Neural cell (in vitro differentiated cells): ENCODE measurements around the gene TMEM61.

Experiments
- EZH2 ChIP-seq: fragments of 200-600, 300-800 bp; shearing (Covaris generic), sonication (generic); IDR thresholded peaks from 2 replicates; pipeline ENCODE4 v1.6.1; 2014; ENCODE audit warnings: antibody characterized with exemption, low read length, borderline replicate concordance, mild to moderate bottlenecking; ENCODE audit not compliant: insufficient read depth, poor library complexity, severe bottlenecking
- MXI1 ChIP-seq: fragments of 450-650 bp; conservative IDR thresholded peaks from 2 replicates; pipeline ENCODE4 v1.6.1; 2014; ENCODE audit warnings: antibody characterized with exemption, mild to moderate bottlenecking; ENCODE audit not compliant: poor library complexity, severe bottlenecking
- POLR2AphosphoS5 ChIP-seq: IDR thresholded peaks from 2 replicates; pipeline ENCODE4 v1.6.1; 2012
- REST ChIP-seq: IDR thresholded peaks from 2 replicates; pipeline ENCODE4 v1.6.1; 2012; ENCODE audit warnings: borderline replicate concordance
- TAF1 ChIP-seq: IDR thresholded peaks from 2 replicates; pipeline ENCODE4 v1.6.1; 2012; ENCODE audit warnings: low read depth
- TF ChIP-seq, protein P1 (sequence below): fragments of 450-650 bp; IDR thresholded peaks from 2 replicates; pipeline ENCODE4 v1.5.1; 2014; ENCODE audit warnings: antibody characterized with exemption, mild to moderate bottlenecking, moderate library complexity; ENCODE audit not compliant: poor library complexity, severe bottlenecking

GRCh38 chr1:54981466-54981865 is 1.0 kb downstream of the TMEM61 start:
- TF ChIP-seq, protein P1, sequence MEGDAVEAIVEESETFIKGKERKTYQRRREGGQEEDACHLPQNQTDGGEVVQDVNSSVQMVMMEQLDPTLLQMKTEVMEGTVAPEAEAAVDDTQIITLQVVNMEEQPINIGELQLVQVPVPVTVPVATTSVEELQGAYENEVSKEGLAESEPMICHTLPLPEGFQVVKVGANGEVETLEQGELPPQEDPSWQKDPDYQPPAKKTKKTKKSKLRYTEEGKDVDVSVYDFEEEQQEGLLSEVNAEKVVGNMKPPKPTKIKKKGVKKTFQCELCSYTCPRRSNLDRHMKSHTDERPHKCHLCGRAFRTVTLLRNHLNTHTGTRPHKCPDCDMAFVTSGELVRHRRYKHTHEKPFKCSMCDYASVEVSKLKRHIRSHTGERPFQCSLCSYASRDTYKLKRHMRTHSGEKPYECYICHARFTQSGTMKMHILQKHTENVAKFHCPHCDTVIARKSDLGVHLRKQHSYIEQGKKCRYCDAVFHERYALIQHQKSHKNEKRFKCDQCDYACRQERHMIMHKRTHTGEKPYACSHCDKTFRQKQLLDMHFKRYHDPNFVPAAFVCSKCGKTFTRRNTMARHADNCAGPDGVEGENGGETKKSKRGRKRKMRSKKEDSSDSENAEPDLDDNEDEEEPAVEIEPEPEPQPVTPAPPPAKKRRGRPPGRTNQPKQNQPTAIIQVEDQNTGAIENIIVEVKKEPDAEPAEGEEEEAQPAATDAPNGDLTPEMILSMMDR = no peak
- TF ChIP-seq EZH2 (no peak), POLR2AphosphoS5 (no peak), REST (no peak), MXI1 (no peak), TAF1 (no peak)
